Gastroesophageal sphincter (tissue), 4 donors: ENCODE results near the gene TFRC. TPM values are rescaled to one million over a fixed set of nuclear protein-coding genes. Genes with fewer than 3 reads are reported as not detected.

Experiments used
- ATAC-seq: fragments of 150-250 bp; one replicate; pipeline ENCODE4 v1.9.1; 2016; ENCODE audit warnings: mild to moderate bottlenecking, moderate library complexity
- H3K27ac ChIP-seq, 4 donors: fragments of 200-600 bp; sonication (generic) in 3 of 4; 1 replicate in 3 of 4; 2 replicates in 1 of 4; pipeline ENCODE4 v1.5.1; 2016 to 2019
- H3K27me3 ChIP-seq: fragments of 200-600 bp; sonication (generic); one replicate; pipeline ENCODE4 v1.5.1; 2019
- H3K36me3 ChIP-seq, 2 donors: fragments of 200-600 bp; sonication (generic); one replicate each; pipeline ENCODE4 v1.5.1; 2019; ENCODE audit warnings: control low read depth in 1 of 2
- H3K4me1 ChIP-seq, 3 donors: fragments of 200-600 bp; sonication (generic); 1 replicate in 2 of 3; 2 replicates in 1 of 3; pipeline ENCODE4 v1.5.1; 2016 to 2019; ENCODE audit warnings: control low read depth in 2 of 3
- H3K4me3 ChIP-seq, 2 donors: fragments of 200-600 bp; sonication (generic); one replicate each; pipeline ENCODE4 v1.5.1; 2019; ENCODE audit warnings: mild to moderate bottlenecking in 1 of 2, moderate library complexity in 1 of 2
- H3K9me3 ChIP-seq, 3 donors: fragments of 200-600 bp; sonication (generic); one replicate each; pipeline ENCODE4 v1.5.1; 2017 to 2019; ENCODE audit warnings: control low read depth in 2 of 3
- CTCF ChIP-seq, 4 experiments: fragments of 200-600 bp in 2 of 4; fragments of 450-650 bp in 2 of 4; sonication (generic) in 1 of 4; IDR thresholded peaks; one replicate each; pipeline ENCODE4 v1.5.1; 2017 to 2019; ENCODE audit warnings: antibody characterized with exemption in 4 of 4, mild to moderate bottlenecking in 2 of 4, moderate library complexity in 2 of 4
- EP300 ChIP-seq: sonication (generic); formaldehyde crosslinking; IDR thresholded peaks from one replicate; pipeline ENCODE4 v1.6.1; 2017; ENCODE audit warnings: antibody characterized with exemption, mild to moderate bottlenecking
- POLR2A ChIP-seq, 2 donors: fragments of 450-650 bp; IDR thresholded peaks; one replicate each; pipeline ENCODE4 v1.6.1; 2017; ENCODE audit warnings: antibody characterized with exemption in 2 of 2, mild to moderate bottlenecking in 2 of 2, moderate library complexity in 1 of 2
- POLR2AphosphoS5 ChIP-seq: sonication (generic); formaldehyde crosslinking; IDR thresholded peaks from one replicate; pipeline ENCODE4 v1.6.1; 2017; ENCODE audit warnings: antibody characterized with exemption
- WGBS, 2 donors: methylation state at CpG; one replicate each; pipeline ENCODE4 v1.1.5; 2018; ENCODE audit warnings: low coverage in 1 of 2; 5-methylcytosine and 5-hydroxymethylcytosine counted together
- total RNA-seq, 4 donors: library from RNA; depleted of rRNA; stranded (reverse); fragments of >200 nt; gene quantifications; one replicate each; pipeline ENCODE4 v1.1.0, GENCODE V29; 2016

The TFRC gene
- total RNA-seq, 4 donors from 2014 or later: 60.1 to 81.1 (median 69.6) TPM

- Histone ChIP-seq H3K4me1 (peaks cover 0 to 18% (median 3%) of the 10 kb centered on the region in 3 donors), H3K4me3 (no peak overlapping the region), H3K27ac (no peak overlapping the region), H3K27me3 (no peaks in the 10 kb centered on the region), H3K36me3 (no peaks in the 10 kb centered on the region), H3K9me3 (peaks cover 0 to 2% (median 0%) of the 10 kb centered on the region in 3 donors)
- TF ChIP-seq POLR2A (IDR thresholded peaks at IDR 0.05) (no peak), CTCF (IDR thresholded peaks at IDR 0.05) (no peak), EP300 (no peak), POLR2AphosphoS5 (no peak)
- 85 to 94% methylated on average over 2 to 3 of the region's 5 CpGs for WGBS, 2 donors
- ATAC-seq: no peak
These were observed 15.7 kb upstream of the TFRC start for GRCh38 chr3:196097373-196098154.

- WGBS, 2 donors: 25 to 55% methylated on average over 6 to 8 of the region's 11 CpGs
- Histone ChIP-seq H3K4me3 (no peak overlapping the region), H3K27ac (peak overlapping the region in 3 of 4 donors; percentile 52 to 62 (median 54)), H3K4me1 (peaks cover 0 to 18% (median 3%) of the 10 kb centered on the region in 3 donors), H3K36me3 (no peaks in the 10 kb centered on the region), H3K9me3 (no peaks in the 10 kb centered on the region), H3K27me3 (no peaks in the 10 kb centered on the region)
- ATAC-seq: peak; percentile 83
- peak; percentile 22 for TF ChIP-seq POLR2AphosphoS5
- no peak for TF ChIP-seq CTCF (IDR thresholded peaks at IDR 0.05)
- no peak for TF ChIP-seq POLR2A (IDR thresholded peaks at IDR 0.05)
- TF ChIP-seq EP300: no peak
These were observed 14.6 kb upstream of the TFRC start for GRCh38 chr3:196096382-196096953.

GRCh38 chr3:196093317-196094111 lies 11.6 kb upstream of the TFRC start:
- peaks cover 0 to 18% (median 3%) of the 10 kb centered on the region in 3 donors for H3K4me1 ChIP-seq
- H3K9me3 ChIP-seq: no peaks in the 10 kb centered on the region
- H3K36me3 ChIP-seq: no peaks in the 10 kb centered on the region
- H3K4me3 ChIP-seq: no peak overlapping the region
- H3K27ac ChIP-seq: no peak overlapping the region
- TF ChIP-seq EP300 (no peak), POLR2AphosphoS5 (peak; percentile 28), CTCF (IDR thresholded peaks at IDR 0.05) (no peak), POLR2A (IDR thresholded peaks at IDR 0.05) (no peak)
- 58 to 75% methylated on average over 6 to 7 of the region's 7 CpGs for WGBS, 2 donors
- H3K27me3 ChIP-seq: no peaks in the 10 kb centered on the region
- ATAC-seq: peak; percentile 58

DNA sequence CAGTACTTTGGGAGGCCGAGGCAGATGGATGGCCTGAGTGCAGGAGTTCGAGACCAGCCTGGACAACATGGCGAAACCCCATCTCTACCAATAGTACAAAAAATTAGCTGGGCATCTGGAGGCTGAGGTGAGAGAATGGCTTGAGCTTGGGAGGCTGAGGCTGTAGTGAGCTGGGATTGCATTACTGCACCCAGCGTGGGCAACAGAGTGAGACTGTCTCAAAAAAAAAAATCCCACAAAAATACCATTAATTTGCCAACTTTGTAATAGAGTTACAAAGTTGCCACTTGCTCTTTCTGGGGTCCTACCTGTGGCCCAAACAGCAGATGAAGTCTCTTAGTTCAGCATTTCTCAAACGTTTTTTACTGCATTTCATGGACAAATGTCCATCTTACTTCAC lies 6.0 kb upstream of the TFRC start:
- Histone ChIP-seq H3K36me3 (no peaks in the 10 kb centered on the region), H3K27me3 (no peaks in the 10 kb centered on the region), H3K4me1 (peaks cover 0 to under 1% (median 0%) of the 10 kb centered on the region in 3 donors), H3K4me3 (no peak overlapping the region), H3K9me3 (no peaks in the 10 kb centered on the region), H3K27ac (no peak overlapping the region)
- ATAC-seq: no peak
- 69 to 75% methylated on average over 4 to 5 of the region's 5 CpGs for WGBS, 2 donors
- TF ChIP-seq POLR2AphosphoS5: no peak

- no peaks in the 10 kb centered on the region for H3K9me3 ChIP-seq
- no peak for TF ChIP-seq EP300
- TF ChIP-seq POLR2AphosphoS5: no peak
- no peak for TF ChIP-seq POLR2A (IDR thresholded peaks at IDR 0.05)
- no peak for TF ChIP-seq CTCF (IDR thresholded peaks at IDR 0.05)
- H3K4me1 ChIP-seq: peaks cover 0 to 35% (median 5%) of the 10 kb centered on the region in 3 donors
- no peaks in the 10 kb centered on the region for H3K27me3 ChIP-seq
- peak overlapping the region in 1 of 2 donors; percentile 95 for H3K4me3 ChIP-seq
- no peak for ATAC-seq
- WGBS, 2 donors: 51 to 61% methylated on average over 5 to 6 of the region's 6 CpGs
- no peaks in the 10 kb centered on the region for H3K36me3 ChIP-seq
- H3K27ac ChIP-seq: peak overlapping the region in 3 of 4 donors; percentile 97 to 98 (median 98)
These were observed 705 bp upstream of the TFRC start for GRCh38 chr3:196082619-196082971.
